Naive thymus-derived CD4-positive, alpha-beta T cell (primary cell): Measurements from ENCODE around the gene ALG10. TPM values are rescaled to one million over a fixed set of nuclear protein-coding genes. Genes with fewer than 3 reads are reported as not detected.
"Not testable (repeated sequence)": the region's sequence is repeated elsewhere in the genome, so short reads cannot be mapped to it uniquely, and the experiment has no call there.

ENCODE experiments used
- ATAC-seq: fragments of 150-1000 bp; cut with Tn5 transposase; 2 replicates; pipeline ENCODE4 v1.10.0; 2021; ENCODE audit warnings: mild to moderate bottlenecking, moderate library complexity
- CTCF ChIA-PET: fragments of 350-600 bp; sonication (Branson Sonifier 250); formaldehyde crosslinking; loops from one replicate; lab custom pipeline; 2021; ENCODE audit warnings: antibody characterized with exemption; lab: Charles Lee
- POLR2A ChIA-PET: fragments of 350-600 bp; sonication (Branson Sonifier 250); formaldehyde crosslinking; loops from one replicate; lab custom pipeline; 2021; ENCODE audit warnings: antibody characterized with exemption, inconsistent platforms; lab: Charles Lee
- DNase-seq, 9 donors: peaks; one replicate each; pipeline versions ENCODE4 v3.0.0 to v3.0.0-alpha.2; 2020 to 2022; ENCODE audit warnings: mixed read lengths in 1 of 9
- H3K27ac ChIP-seq: one replicate; pipeline ENCODE4 v1.7.0; 2013; ENCODE audit warnings: mild to moderate bottlenecking, low read depth, low read length, moderate library complexity
- H3K27me3 ChIP-seq, 2 donors: one replicate each; pipeline ENCODE4 v1.7.0; 2013; ENCODE audit warnings: low read length in 2 of 2, mild to moderate bottlenecking in 2 of 2, moderate library complexity in 2 of 2; ENCODE audit not compliant: control insufficient read depth in 2 of 2, insufficient read depth in 2 of 2
- H3K36me3 ChIP-seq, 3 experiments: 1 replicate in 2 of 3; 2 replicates in 1 of 3; pipeline ENCODE4 v1.7.0; 2013; ENCODE audit warnings: low read length in 3 of 3, mild to moderate bottlenecking in 3 of 3, moderate library complexity in 1 of 3; ENCODE audit not compliant: insufficient read depth in 3 of 3, control insufficient read depth in 2 of 3
- H3K4me1 ChIP-seq, 2 donors: one replicate each; pipeline ENCODE4 v1.7.0; 2013; ENCODE audit warnings: low read length in 2 of 2, mild to moderate bottlenecking in 2 of 2, moderate library complexity in 1 of 2; ENCODE audit not compliant: control insufficient read depth in 2 of 2, insufficient read depth in 2 of 2
- H3K4me3 ChIP-seq: 2 replicates; pipeline ENCODE4 v1.7.0; 2013; ENCODE audit warnings: mild to moderate bottlenecking, low read length
- H3K9me3 ChIP-seq, 3 experiments: 1 replicate in 2 of 3; 2 replicates in 1 of 3; pipeline ENCODE4 v1.7.0; 2013; ENCODE audit warnings: low read length in 3 of 3; ENCODE audit not compliant: control insufficient read depth in 2 of 3
- H3K27ac Mint-ChIP-seq, 9 donors: one replicate each; pipeline ENCODE4 v1.8.0; 2020 to 2022; ENCODE audit warnings: mixed read lengths in 9 of 9, mild to moderate bottlenecking in 8 of 9, moderate library complexity in 5 of 9, inconsistent platforms in 2 of 9
- H3K27me3 Mint-ChIP-seq, 5 donors: one replicate each; pipeline ENCODE4 v1.8.0; 2021 to 2022; ENCODE audit warnings: mixed read lengths in 5 of 5, mild to moderate bottlenecking in 1 of 5
- H3K36me3 Mint-ChIP-seq, 5 donors: one replicate each; pipeline ENCODE4 v1.8.0; 2020 to 2022; ENCODE audit warnings: mixed read lengths in 5 of 5, mild to moderate bottlenecking in 3 of 5, inconsistent platforms in 1 of 5
- H3K4me1 Mint-ChIP-seq, 7 donors: one replicate each; pipeline ENCODE4 v1.8.0; 2020 to 2022; ENCODE audit warnings: mixed read lengths in 7 of 7, mild to moderate bottlenecking in 3 of 7, inconsistent platforms in 1 of 7
- H3K4me3 Mint-ChIP-seq, 10 donors: one replicate each; pipeline ENCODE4 v1.8.0; 2020 to 2022; ENCODE audit warnings: mild to moderate bottlenecking in 10 of 10, mixed read lengths in 10 of 10, moderate library complexity in 6 of 10, inconsistent platforms in 2 of 10
- H3K9me3 Mint-ChIP-seq, 11 donors: one replicate each; pipeline ENCODE4 v1.8.0; 2020 to 2022; ENCODE audit warnings: mixed read lengths in 11 of 11, mild to moderate bottlenecking in 4 of 11, inconsistent platforms in 1 of 11, moderate library complexity in 1 of 11
- intact Hi-C, 2 donors: fragments of 100-400 bp; cut with micrococcal nuclease; formaldehyde crosslinking; loops; one replicate each; pipeline ENCODE4 v1.15.1; 2023
- polyA plus RNA-seq, 2 donors: library from polyadenylated mRNA; unstranded; fragments of 300-500 nt; fragmentation: Illumina TruSeq; gene quantifications; one replicate each; pipeline ENCODE4 v1.2.3, GENCODE V29; 2021
- total RNA-seq, 6 experiments: library from RNA in 5 of 6; stranded (reverse) in 5 of 6; gene quantifications; 1 replicate in 5 of 6; 2 replicates in 1 of 6; pipeline ENCODE4 v1.2.3 and lab custom pipeline; 2021 to 2026

Gene ALG10
- total and polyA plus RNA-seq, 7 experiments from 2014 or later = 2.7 to 21.6 (median 14.8) TPM

DNA sequence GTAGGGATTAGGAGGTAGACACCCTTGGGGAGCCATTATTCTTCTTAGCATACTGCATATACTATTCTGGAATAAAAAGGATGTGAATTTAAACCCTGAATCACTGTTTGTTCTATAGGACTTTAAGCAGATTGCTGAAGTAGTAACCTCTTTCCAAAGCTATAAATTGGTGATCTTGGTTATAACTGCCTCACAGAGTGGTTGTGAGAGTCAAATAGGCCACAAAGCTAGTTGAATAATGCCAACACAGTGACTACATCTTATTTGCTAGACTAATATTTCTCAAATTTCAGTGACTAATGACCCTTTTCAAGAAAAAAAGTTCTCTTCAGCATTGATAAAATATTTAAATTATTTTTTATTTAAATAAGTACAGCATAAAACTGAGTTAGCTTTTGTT is 13.5 kb upstream of the ALG10 start:
- intact Hi-C loops, H3K27ac Mint-ChIP-seq, CTCF ChIA-PET, POLR2A ChIA-PET, H3K27me3 ChIP-seq, H3K27ac ChIP-seq, H3K4me3 ChIP-seq, H3K9me3 ChIP-seq, H3K4me3 Mint-ChIP-seq, H3K9me3 Mint-ChIP-seq, H3K4me1 ChIP-seq, DNase-seq, H3K4me1 Mint-ChIP-seq, ATAC-seq, H3K36me3 Mint-ChIP-seq, H3K36me3 ChIP-seq: not testable (repeated sequence)
- peaks cover 12 to 29% (median 23%) of the 10 kb centered on the region in 5 donors for H3K27me3 Mint-ChIP-seq

DNA sequence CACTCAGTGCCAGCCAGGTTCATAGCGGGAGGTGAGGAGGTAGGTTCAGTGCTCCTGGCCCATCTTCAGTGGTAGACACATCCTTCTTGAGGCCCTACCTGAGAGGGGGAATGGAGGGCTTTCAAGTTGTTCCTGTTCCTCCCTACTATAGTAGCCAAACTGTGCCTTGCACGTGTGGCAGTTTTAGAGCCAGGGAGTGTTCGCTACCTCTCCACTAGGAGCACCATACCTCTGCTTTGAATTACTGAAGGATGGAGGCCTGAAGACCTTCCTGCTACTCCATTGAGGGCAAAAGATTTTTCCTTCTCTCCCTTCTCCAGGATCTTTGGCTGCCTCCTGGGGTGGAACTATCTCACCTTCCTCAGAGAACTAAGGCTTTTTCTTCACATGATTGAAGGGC is 5.9 kb upstream of the ALG10 start:
- Histone ChIP-seq H3K4me1 (no peaks in the 10 kb centered on the region), H3K9me3 (no peaks in the 10 kb centered on the region), H3K27me3 (no peaks in the 10 kb centered on the region), H3K36me3 (no peaks in the 10 kb centered on the region), H3K27ac (no peak overlapping the region), H3K4me3 (no peak overlapping the region)
- Mint-ChIP-seq H3K36me3 (no peaks in the 10 kb centered on the region), H3K4me3 (no peak overlapping the region), H3K9me3 (no peaks in the 10 kb centered on the region), H3K4me1 (peaks cover 0 to 9% (median 0%) of the 10 kb centered on the region in 7 donors), H3K27ac (no peak overlapping the region), H3K27me3 (peaks cover 5 to 10% (median 7%) of the 10 kb centered on the region in 5 donors)
- DNase-seq (no peak), ATAC-seq (no peak)
- CTCF ChIA-PET = no interaction called here
- intact Hi-C loops = no loop called here
- POLR2A ChIA-PET = no interaction called here

DNA sequence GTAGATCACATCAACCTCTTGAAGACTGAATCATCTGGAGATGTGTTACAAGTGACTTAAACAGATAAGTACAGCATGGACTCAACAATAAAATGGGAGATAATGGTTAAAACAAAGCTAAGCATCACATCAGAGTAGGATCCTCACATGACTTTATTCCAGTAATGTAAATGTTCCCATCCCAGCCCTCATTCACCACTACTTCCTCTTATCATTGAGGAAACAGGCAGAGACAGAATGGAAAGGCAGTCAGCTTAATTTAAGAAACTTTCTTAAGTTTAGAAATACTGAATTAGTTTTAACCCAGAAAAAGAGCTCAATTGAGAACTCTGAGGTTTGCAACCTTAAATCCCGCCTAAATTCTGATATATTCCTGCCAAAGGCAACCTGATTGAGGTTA is 1.2 kb upstream of the ALG10 start:
- peaks cover 0 to 2% (median 0%) of the 10 kb centered on the region in 5 donors for H3K27me3 Mint-ChIP-seq
- peaks cover 4 to 8% of the 10 kb centered on the region in 2 donors for H3K4me1 ChIP-seq
- H3K4me1 Mint-ChIP-seq = peaks cover 6 to 42% (median 30%) of the 10 kb centered on the region in 7 donors
- no peak overlapping the region for H3K4me3 ChIP-seq
- ATAC-seq (no peak), DNase-seq (no peak)
- H3K36me3 Mint-ChIP-seq = peaks cover 0 to 6% (median 4%) of the 10 kb centered on the region in 5 donors
- ChIA-PET CTCF (interaction anchor here (3.9 kb wide), 1 partner anchor 1265 kb away, joined by 54 read pairs; the partner anchor contains the start of gene YARS2), POLR2A (interaction anchor here (2.9 kb wide), 1 partner anchor 1265 kb away, joined by 39 read pairs; the partner anchor contains the start of gene YARS2)
- H3K27ac ChIP-seq = no peak overlapping the region
- intact Hi-C loops = loop anchor here (1.0 to 10.0 kb wide), 4 partner anchors 1416 to 1656 kb away; no protein-coding TSS in a partner anchor
- no peaks in the 10 kb centered on the region for H3K27me3 ChIP-seq
- H3K36me3 ChIP-seq = peaks cover 0 to 4% (median 0%) of the 10 kb centered on the region in 3 experiments
- H3K9me3 Mint-ChIP-seq = peaks cover 0 to 3% (median 0%) of the 10 kb centered on the region in 11 donors
- no peaks in the 10 kb centered on the region for H3K9me3 ChIP-seq
- peak overlapping the region in 8 of 9 donors; percentile 40 to 99 (median 97) for H3K27ac Mint-ChIP-seq
- H3K4me3 Mint-ChIP-seq = peak overlapping the region in 5 of 10 donors; percentile 18 to 56 (median 23)

DNA sequence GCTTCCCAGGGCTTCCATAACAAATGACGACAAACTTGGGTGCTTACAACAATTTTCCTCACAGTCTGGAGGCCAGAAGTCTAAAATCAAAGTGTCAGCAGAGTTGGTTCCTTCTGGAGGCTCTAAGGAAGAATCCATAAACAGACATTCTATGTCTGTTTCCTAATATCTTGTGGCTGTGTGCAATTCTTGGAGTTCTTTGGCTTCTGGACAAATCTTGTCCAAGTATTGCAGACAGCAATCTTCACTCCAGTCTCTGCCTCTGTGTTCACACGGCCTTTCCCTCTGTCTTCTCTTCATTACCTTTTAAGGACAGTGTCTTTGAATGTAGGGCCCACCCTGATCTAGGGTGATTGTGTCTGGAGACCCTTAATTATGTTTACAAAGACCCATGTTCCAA is 5.4 kb downstream of the ALG10 start:
- H3K9me3 Mint-ChIP-seq, CTCF ChIA-PET, H3K36me3 ChIP-seq, H3K9me3 ChIP-seq, H3K4me1 ChIP-seq, POLR2A ChIA-PET, H3K27me3 Mint-ChIP-seq, ATAC-seq, H3K4me3 ChIP-seq, DNase-seq, H3K27ac Mint-ChIP-seq, H3K27me3 ChIP-seq, H3K4me3 Mint-ChIP-seq, H3K27ac ChIP-seq: not testable (repeated sequence)
- Mint-ChIP-seq H3K36me3 (peaks cover 0 to 13% (median 4%) of the 10 kb centered on the region in 5 donors), H3K4me1 (peaks cover 6 to 27% (median 22%) of the 10 kb centered on the region in 7 donors)
- intact Hi-C loops = loop anchor here in 1 of 2 donors (10.0 kb wide), 1 partner anchor 1423 kb away; no protein-coding TSS in a partner anchor

DNA sequence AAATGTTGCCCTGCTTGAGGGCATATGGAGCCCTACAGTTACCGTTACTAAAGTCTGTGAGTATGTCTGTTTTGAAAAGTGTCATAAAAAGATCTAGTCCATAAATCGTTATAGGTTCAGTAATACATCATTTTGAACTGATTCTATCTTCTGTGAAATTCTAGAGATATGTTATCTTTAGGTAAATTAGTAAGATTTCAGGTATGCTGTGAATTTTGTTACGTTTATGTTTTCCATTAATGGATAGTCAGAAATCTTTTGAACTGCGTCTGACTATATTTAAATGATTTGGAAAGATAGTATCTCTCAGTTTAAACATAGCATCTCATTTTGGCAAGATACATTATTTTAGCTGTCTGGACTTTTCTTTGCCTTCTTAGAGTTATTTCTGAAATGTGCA is 8.3 kb downstream of the ALG10 start:
- ATAC-seq = no peak
- Histone ChIP-seq H3K4me1 (no peaks in the 10 kb centered on the region), H3K27me3 (no peaks in the 10 kb centered on the region), H3K9me3 (no peaks in the 10 kb centered on the region), H3K4me3 (no peak overlapping the region), H3K36me3 (no peaks in the 10 kb centered on the region), H3K27ac (no peak overlapping the region)
- H3K27ac Mint-ChIP-seq = no peak overlapping the region
- POLR2A ChIA-PET = no interaction called here
- intact Hi-C loops = no loop called here
- H3K4me1 Mint-ChIP-seq = no peaks in the 10 kb centered on the region
- no peak overlapping the region for H3K4me3 Mint-ChIP-seq
- DNase-seq = no peak
- no peaks in the 10 kb centered on the region for H3K9me3 Mint-ChIP-seq
- CTCF ChIA-PET = no interaction called here
- H3K27me3 Mint-ChIP-seq = no peaks in the 10 kb centered on the region
- H3K36me3 Mint-ChIP-seq = peaks cover 0 to 9% (median 0%) of the 10 kb centered on the region in 5 donors

DNA sequence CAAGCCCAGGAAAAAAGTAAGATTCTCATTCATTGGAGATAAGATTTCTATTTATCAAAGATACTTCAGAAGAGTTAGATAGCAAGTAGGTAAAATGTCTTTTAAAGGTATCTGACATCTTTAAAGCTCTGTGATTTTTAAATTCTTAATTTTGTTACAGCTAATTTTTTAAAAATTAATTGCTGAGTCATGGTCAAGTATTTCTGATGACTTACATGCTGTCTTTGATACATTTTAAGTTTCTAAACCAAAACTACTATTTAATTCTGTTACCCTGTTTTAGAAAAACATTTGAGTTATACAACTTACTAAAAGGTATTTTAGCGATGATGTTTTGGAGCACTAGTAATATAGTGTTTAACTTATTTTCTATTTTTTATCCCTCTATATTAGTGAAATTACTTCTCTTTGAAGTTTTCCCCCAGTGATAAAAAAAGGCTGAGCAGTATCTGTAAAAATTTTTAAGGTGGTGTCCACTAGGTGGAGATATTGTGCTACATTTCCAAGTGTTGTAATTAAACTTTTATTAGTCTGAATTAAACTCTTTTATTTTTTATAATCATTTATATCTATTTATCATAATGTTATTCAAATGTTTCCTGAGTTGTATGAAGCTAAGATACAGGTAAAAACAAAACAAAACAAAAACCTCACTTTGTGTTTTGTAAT is 11.5 kb downstream of the ALG10 start:
- ATAC-seq = no peak
- peaks cover 0 to 3% (median 0%) of the 10 kb centered on the region in 5 donors for H3K36me3 Mint-ChIP-seq
- ChIA-PET CTCF (no interaction called here), POLR2A (interaction anchor here (1.0 kb wide), 1 partner anchor 11 kb away, joined by 3 read pairs; the partner anchor contains the start of gene ALG10)
- no peak overlapping the region for H3K4me3 Mint-ChIP-seq
- intact Hi-C loops = loop anchor here in 1 of 2 donors (1.0 kb wide), 1 partner anchor 185 kb away; no protein-coding TSS in a partner anchor
- Histone ChIP-seq H3K4me1 (no peaks in the 10 kb centered on the region), H3K27ac (no peak overlapping the region), H3K36me3 (no peaks in the 10 kb centered on the region), H3K9me3 (no peaks in the 10 kb centered on the region), H3K4me3 (no peak overlapping the region), H3K27me3 (no peaks in the 10 kb centered on the region)
- peak in 4 of 9 donors; percentile 22 to 35 (median 28) for DNase-seq
- peaks cover 0 to 6% (median 0%) of the 10 kb centered on the region in 7 donors for H3K4me1 Mint-ChIP-seq
- H3K27ac Mint-ChIP-seq = no peak overlapping the region
- no peaks in the 10 kb centered on the region for H3K27me3 Mint-ChIP-seq
- H3K9me3 Mint-ChIP-seq = no peaks in the 10 kb centered on the region
